ENCODE results near the gene KLHL41.
"Not testable (repeated sequence)": the region's sequence is repeated elsewhere in the genome, so short reads cannot be mapped to it uniquely, and the experiment has no call there.

GRCh38 chr2:169562084-169562483 is 52.6 kb downstream of the KLHL41 start:
- not testable (repeated sequence) for TF ChIP-seq POLR2A (IDR thresholded peaks at IDR 0.05)
- TF ChIP-seq, protein P1, sequence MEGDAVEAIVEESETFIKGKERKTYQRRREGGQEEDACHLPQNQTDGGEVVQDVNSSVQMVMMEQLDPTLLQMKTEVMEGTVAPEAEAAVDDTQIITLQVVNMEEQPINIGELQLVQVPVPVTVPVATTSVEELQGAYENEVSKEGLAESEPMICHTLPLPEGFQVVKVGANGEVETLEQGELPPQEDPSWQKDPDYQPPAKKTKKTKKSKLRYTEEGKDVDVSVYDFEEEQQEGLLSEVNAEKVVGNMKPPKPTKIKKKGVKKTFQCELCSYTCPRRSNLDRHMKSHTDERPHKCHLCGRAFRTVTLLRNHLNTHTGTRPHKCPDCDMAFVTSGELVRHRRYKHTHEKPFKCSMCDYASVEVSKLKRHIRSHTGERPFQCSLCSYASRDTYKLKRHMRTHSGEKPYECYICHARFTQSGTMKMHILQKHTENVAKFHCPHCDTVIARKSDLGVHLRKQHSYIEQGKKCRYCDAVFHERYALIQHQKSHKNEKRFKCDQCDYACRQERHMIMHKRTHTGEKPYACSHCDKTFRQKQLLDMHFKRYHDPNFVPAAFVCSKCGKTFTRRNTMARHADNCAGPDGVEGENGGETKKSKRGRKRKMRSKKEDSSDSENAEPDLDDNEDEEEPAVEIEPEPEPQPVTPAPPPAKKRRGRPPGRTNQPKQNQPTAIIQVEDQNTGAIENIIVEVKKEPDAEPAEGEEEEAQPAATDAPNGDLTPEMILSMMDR (IDR thresholded peaks at IDR 0.05): not testable (repeated sequence)

All from adrenal gland (tissue), 5 donors.